HepG2 (cell line): ENCODE data around the gene INF2. TPM values are rescaled to one million over a fixed set of nuclear protein-coding genes. Genes with fewer than 3 reads are reported as not detected.

Source experiments
- AHR ChIP-seq: IDR thresholded peaks from 2 replicates; pipeline ENCODE4 v1.6.1; 2018; ENCODE audit warnings: missing genetic modification reagents, missing compliant biosample characterization
- CBX1 ChIP-seq: IDR thresholded peaks from one replicate; pipeline ENCODE4 v1.6.1; 2016; ENCODE audit warnings: antibody characterized with exemption, low read depth
- DR1 ChIP-seq: sonication (generic); formaldehyde crosslinking; IDR thresholded peaks from 2 replicates; pipeline ENCODE4 v1.8.0; 2021; ENCODE audit warnings: mild to moderate bottlenecking, missing genetic modification reagents, inconsistent platforms
- DRAP1 ChIP-seq: IDR thresholded peaks from 2 replicates; pipeline ENCODE4 v1.6.1; 2016; ENCODE audit warnings: missing genetic modification reagents, missing compliant biosample characterization
- HNF1B ChIP-seq: sonication (generic); formaldehyde crosslinking; IDR thresholded peaks from 2 replicates; pipeline ENCODE4 v1.5.1; 2020; ENCODE audit warnings: mild to moderate bottlenecking, moderate library complexity, missing genetic modification reagents
- KDM5B ChIP-seq: sonication (generic); formaldehyde crosslinking; IDR thresholded peaks from 2 replicates; pipeline ENCODE4 v1.4.0; 2020; ENCODE audit warnings: missing genetic modification reagents, mild to moderate bottlenecking, borderline replicate concordance
- MIER3 ChIP-seq: IDR thresholded peaks from 2 replicates; pipeline ENCODE4 v1.6.1; 2016; ENCODE audit warnings: missing compliant biosample characterization, borderline replicate concordance
- NFE2L1 ChIP-seq: sonication (generic); formaldehyde crosslinking; IDR thresholded peaks from 2 replicates; pipeline ENCODE4 v1.4.0; 2020; ENCODE audit warnings: missing genetic modification reagents, mild to moderate bottlenecking, borderline replicate concordance
- NFRKB ChIP-seq: fragments of 450-650 bp; IDR thresholded peaks from 2 replicates; pipeline ENCODE4 v1.6.1; 2017
- PATZ1 ChIP-seq: sonication (generic); formaldehyde crosslinking; IDR thresholded peaks from 2 replicates; pipeline ENCODE4 v1.4.0; 2020; ENCODE audit warnings: missing genetic modification reagents
- SIX4 ChIP-seq: sonication (generic); formaldehyde crosslinking; IDR thresholded peaks from 2 replicates; pipeline ENCODE4 v1.4.0; 2020; ENCODE audit warnings: missing genetic modification reagents
- SKI ChIP-seq: fragments of 450-650 bp; IDR thresholded peaks from one replicate; pipeline ENCODE4 v1.6.1; 2018; ENCODE audit warnings: mild to moderate bottlenecking; ENCODE audit not compliant: partially characterized antibody
- SRSF4 ChIP-seq: fragments of 200-400 bp; formaldehyde crosslinking; IDR thresholded peaks from one replicate; pipeline ENCODE4 v1.6.1; 2018; ENCODE audit warnings: mild to moderate bottlenecking, low read depth, low read length, moderate library complexity; ENCODE audit not compliant: poor library complexity, severe bottlenecking
- THAP7 ChIP-seq: sonication (generic); formaldehyde crosslinking; IDR thresholded peaks from 2 replicates; pipeline ENCODE4 v1.8.1; 2023; ENCODE audit warnings: mild to moderate bottlenecking, missing genetic modification reagents
- ZBTB46 ChIP-seq: sonication (generic); formaldehyde crosslinking; IDR thresholded peaks from 2 replicates; pipeline ENCODE4 v1.4.0; 2020; ENCODE audit warnings: mild to moderate bottlenecking, missing genetic modification reagents, borderline replicate concordance
- ZNF124 ChIP-seq: sonication (generic); formaldehyde crosslinking; IDR thresholded peaks from 2 replicates; pipeline ENCODE4 v1.4.0; 2020; ENCODE audit warnings: missing genetic modification reagents
- ZNF598 ChIP-seq: sonication (generic); formaldehyde crosslinking; IDR thresholded peaks from 2 replicates; pipeline ENCODE4 v1.5.1; 2020; ENCODE audit warnings: mild to moderate bottlenecking, missing genetic modification reagents, borderline replicate concordance
- ZNF878 ChIP-seq: sonication (generic); formaldehyde crosslinking; IDR thresholded peaks from 2 replicates; pipeline ENCODE4 v1.8.1; 2023; ENCODE audit warnings: mild to moderate bottlenecking, missing genetic modification reagents, moderate library complexity
- ZSCAN12 ChIP-seq: sonication (generic); formaldehyde crosslinking; IDR thresholded peaks from 2 replicates; pipeline ENCODE4 v1.9.0; 2021; ENCODE audit warnings: mild to moderate bottlenecking, missing genetic modification reagents
- polyA plus RNA-seq, 8 experiments: library from polyadenylated mRNA; depleted of rRNA in 3 of 8; stranded (reverse) in 7 of 8; unstranded in 1 of 8; fragments of >200 nt; fragmentation: Illumina TruSeq in 4 of 8; extraction: Trizol in 4 of 8; gene quantifications; 2 replicates each; pipeline versions ENCODE4 v1.2.1 to v1.2.3, GENCODE V29; 2011 to 2016; ENCODE audit warnings: low read depth in 4 of 8, missing spikeins in 1 of 8, mixed read lengths in 1 of 8; ENCODE audit not compliant: insufficient read depth in 1 of 8
- total RNA-seq, 5 experiments: library from RNA; depleted of rRNA; stranded (reverse); fragments of >200 nt; fragmentation: Illumina TruSeq; extraction: Trizol; gene quantifications; 2 replicates each; pipeline ENCODE4 v1.2.3, GENCODE V29; 2016; ENCODE audit warnings: low read depth in 1 of 5
- TF ChIP-seq, protein P1 (sequence below): sonication (generic); formaldehyde crosslinking; IDR thresholded peaks from 2 replicates; pipeline ENCODE4 v1.4.0; 2020; ENCODE audit warnings: mild to moderate bottlenecking, missing genetic modification reagents
- TF ChIP-seq, protein P2 (sequence below): IDR thresholded peaks from 2 replicates; pipeline ENCODE4 v1.6.1; 2016; ENCODE audit warnings: control low read depth

The INF2 gene
- total and polyA plus RNA-seq, 2 of the 13 experiments (the other 11 are each of a cell fraction or from before 2014, with no cell fraction given) = 16.4 to 26.4 TPM

- peak; percentile 98 for TF ChIP-seq PATZ1
- TF ChIP-seq NFRKB = no peak
- no peak; the same call in 1 of the 2 replicates for TF ChIP-seq HNF1B (CRISPR knock-in tag)
- peak; percentile 66 for TF ChIP-seq SKI
- no peak for TF ChIP-seq ZBTB46 (CRISPR knock-in tag)
- no peak for TF ChIP-seq ZNF598 (CRISPR knock-in tag)
- TF ChIP-seq ZNF878 = peak; percentile 62; the same call in 1 of the 2 replicates
- TF ChIP-seq, protein P1, sequence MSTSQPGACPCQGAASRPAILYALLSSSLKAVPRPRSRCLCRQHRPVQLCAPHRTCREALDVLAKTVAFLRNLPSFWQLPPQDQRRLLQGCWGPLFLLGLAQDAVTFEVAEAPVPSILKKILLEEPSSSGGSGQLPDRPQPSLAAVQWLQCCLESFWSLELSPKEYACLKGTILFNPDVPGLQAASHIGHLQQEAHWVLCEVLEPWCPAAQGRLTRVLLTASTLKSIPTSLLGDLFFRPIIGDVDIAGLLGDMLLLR (CRISPR knock-in tag) = no peak
- TF ChIP-seq SIX4 (CRISPR knock-in tag) = no peak
- 0 out of 2 replicates have a peak, but pooled peaks have one; percentile 2 for TF ChIP-seq THAP7 (CRISPR knock-in tag)
- no peak for TF ChIP-seq ZSCAN12
- no peak for TF ChIP-seq MIER3 (CRISPR knock-in tag)
- TF ChIP-seq CBX1 = no peak
- TF ChIP-seq AHR (CRISPR knock-in tag) = no peak
- TF ChIP-seq DRAP1 (CRISPR knock-in tag) = peak; percentile 68
- no peak for TF ChIP-seq SRSF4
- TF ChIP-seq KDM5B (CRISPR knock-in tag) = peak; percentile 81
- TF ChIP-seq, protein P2, sequence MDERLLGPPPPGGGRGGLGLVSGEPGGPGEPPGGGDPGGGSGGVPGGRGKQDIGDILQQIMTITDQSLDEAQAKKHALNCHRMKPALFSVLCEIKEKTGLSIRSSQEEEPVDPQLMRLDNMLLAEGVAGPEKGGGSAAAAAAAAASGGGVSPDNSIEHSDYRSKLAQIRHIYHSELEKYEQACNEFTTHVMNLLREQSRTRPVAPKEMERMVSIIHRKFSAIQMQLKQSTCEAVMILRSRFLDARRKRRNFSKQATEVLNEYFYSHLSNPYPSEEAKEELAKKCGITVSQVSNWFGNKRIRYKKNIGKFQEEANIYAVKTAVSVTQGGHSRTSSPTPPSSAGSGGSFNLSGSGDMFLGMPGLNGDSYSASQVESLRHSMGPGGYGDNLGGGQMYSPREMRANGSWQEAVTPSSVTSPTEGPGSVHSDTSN (CRISPR knock-in tag) = no peak
- no peak for TF ChIP-seq NFE2L1 (CRISPR knock-in tag)
- TF ChIP-seq ZNF124 = peak; percentile 32
- peak; percentile 69 for TF ChIP-seq DR1 (CRISPR knock-in tag)
These were observed 23.5 kb upstream of the INF2 start (continued) for GRCh38 chr14:104665657-104666522.
